OCI-LY7 (cell line): ENCODE results near the gene PAK5.

Source experiments
- CTCF ChIP-seq: fragments of 200-600 bp; sonication (generic); conservative IDR thresholded peaks from 2 replicates; pipeline ENCODE4 v1.5.1; 2014; ENCODE audit warnings: mild to moderate bottlenecking, antibody characterized with exemption, low read length, moderate library complexity, mixed read lengths
- EZH2phosphoT487 ChIP-seq: fragments of 200-600 bp; sonication (generic); IDR thresholded peaks from 2 replicates; pipeline ENCODE4 v1.6.1; 2018; ENCODE audit warnings: low read depth, borderline replicate concordance, mild to moderate bottlenecking, mixed run types, antibody characterized with exemption, low read length, moderate library complexity, mixed read lengths

DNA sequence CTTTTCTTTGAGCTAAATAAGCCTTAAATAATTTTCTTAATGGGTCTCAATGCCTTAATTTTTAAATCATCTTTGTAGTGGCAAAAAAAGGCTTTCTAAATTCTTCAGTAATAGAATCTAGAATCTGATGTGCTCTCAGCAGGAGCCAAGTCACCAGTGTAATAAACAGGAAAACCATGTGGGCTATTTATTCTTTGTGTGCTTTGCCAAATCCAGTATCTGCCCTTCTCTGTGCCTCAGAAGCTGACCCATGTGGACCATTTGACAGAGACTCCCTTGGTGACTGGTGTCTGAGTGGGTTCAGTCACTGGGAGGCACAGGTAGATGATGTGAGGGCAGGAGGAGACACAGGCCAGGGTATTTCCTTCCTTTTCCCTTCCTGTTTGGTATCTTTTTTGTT is 152.9 kb downstream of the PAK5 start:
- TF ChIP-seq CTCF (no peak), EZH2phosphoT487 (no peak)
